Body of pancreas (tissue), 4 donors: Measurements from ENCODE around the gene CCDC154.

Experiments
- CTCF ChIP-seq, 7 experiments: fragments of 450-650 bp in 4 of 7; fragments of 200-600 bp in 3 of 7; sonication (generic) in 3 of 7; IDR thresholded peaks; one replicate each; pipeline ENCODE4 v1.5.1; 2016 to 2019; ENCODE audit warnings: antibody characterized with exemption in 7 of 7
- POLR2A ChIP-seq, 3 donors: fragments of 450-650 bp; IDR thresholded peaks; one replicate each; pipeline ENCODE4 v1.6.1; 2016; ENCODE audit warnings: antibody characterized with exemption in 3 of 3, mild to moderate bottlenecking in 2 of 3

- TF ChIP-seq CTCF (IDR thresholded peaks at IDR 0.05) (no peak), POLR2A (IDR thresholded peaks at IDR 0.05) (no peak)
These were observed 1.7 kb downstream of the CCDC154 start for GRCh38 chr16:1442697-1443096.
